Trophoblast cell (in vitro differentiated cells and primary cell): ENCODE results near the gene SNX15.
A peak's percentile ranks its signal among the peaks of the same experiment; 100 is the strongest.

Source experiments
- DNase-seq, 2 donors: peaks; one replicate each; pipeline ENCODE4 v3.0.0-alpha.2; 2016
- H2AFZ ChIP-seq: 2 replicates; pipeline ENCODE4 v1.6.1; 2013; ENCODE audit warnings: low read length, moderate library complexity, mild to moderate bottlenecking; ENCODE audit not compliant: insufficient read depth, poor library complexity
- H2AK5ac ChIP-seq: 2 replicates; pipeline ENCODE4 v1.6.1; 2013; ENCODE audit warnings: mild to moderate bottlenecking, low read length
- H2BK120ac ChIP-seq: 2 replicates; pipeline ENCODE4 v1.6.1; 2013; ENCODE audit warnings: low read length, mild to moderate bottlenecking, moderate library complexity; ENCODE audit not compliant: insufficient read depth, poor library complexity
- H2BK12ac ChIP-seq: 2 replicates; pipeline ENCODE4 v1.6.1; 2013; ENCODE audit warnings: mild to moderate bottlenecking, low read length, moderate library complexity
- H2BK5ac ChIP-seq: 2 replicates; pipeline ENCODE4 v1.6.1; 2013; ENCODE audit warnings: low read length, low read depth, moderate library complexity, mild to moderate bottlenecking; ENCODE audit not compliant: poor library complexity
- H3K14ac ChIP-seq: 2 replicates; pipeline ENCODE4 v1.6.1; 2013; ENCODE audit warnings: mild to moderate bottlenecking, low read length
- H3K18ac ChIP-seq: 2 replicates; pipeline ENCODE4 v1.6.1; 2013; ENCODE audit warnings: mild to moderate bottlenecking, low read length
- H3K23ac ChIP-seq: 2 replicates; pipeline ENCODE4 v1.6.1; 2013; ENCODE audit warnings: low read length
- H3K27ac ChIP-seq: 2 replicates; pipeline ENCODE4 v1.5.1; 2013; ENCODE audit warnings: low read depth, mild to moderate bottlenecking, inconsistent platforms, low read length, moderate library complexity
- H3K27me3 ChIP-seq: 2 replicates; pipeline ENCODE4 v1.6.1; 2013; ENCODE audit warnings: inconsistent platforms, mild to moderate bottlenecking, low read length, moderate library complexity; ENCODE audit not compliant: insufficient read depth
- H3K36me3 ChIP-seq, 2 experiments: 1 replicate in 1 of 2; 2 replicates in 1 of 2; pipeline ENCODE4 v1.6.1; 2013; ENCODE audit warnings: low read length in 2 of 2, mild to moderate bottlenecking in 2 of 2, moderate library complexity in 1 of 2; ENCODE audit not compliant: insufficient read depth in 2 of 2, control insufficient read depth in 1 of 2
- H3K4ac ChIP-seq: 2 replicates; pipeline ENCODE4 v1.6.1; 2013; ENCODE audit warnings: low read depth, mild to moderate bottlenecking, low read length, moderate library complexity
- H3K4me1 ChIP-seq, 2 experiments: 1 replicate in 1 of 2; 2 replicates in 1 of 2; pipeline ENCODE4 v1.6.1; 2013; ENCODE audit warnings: low read length in 2 of 2, mild to moderate bottlenecking in 2 of 2, moderate library complexity in 1 of 2; ENCODE audit not compliant: insufficient read depth in 2 of 2, control insufficient read depth in 1 of 2
- H3K4me2 ChIP-seq: 2 replicates; pipeline ENCODE4 v1.6.1; 2013; ENCODE audit warnings: inconsistent platforms, mild to moderate bottlenecking, low read length, moderate library complexity
- H3K4me3 ChIP-seq: 2 replicates; pipeline ENCODE4 v1.5.1; 2013; ENCODE audit warnings: mild to moderate bottlenecking, low read depth, low read length, inconsistent platforms
- H3K79me1 ChIP-seq: one replicate; pipeline ENCODE4 v1.6.1; 2013; ENCODE audit warnings: low read length
- H3K79me2 ChIP-seq: 2 replicates; pipeline ENCODE4 v1.6.1; 2013; ENCODE audit warnings: low read length, mild to moderate bottlenecking; ENCODE audit not compliant: control insufficient read depth, insufficient read depth, poor library complexity
- H3K9ac ChIP-seq: 2 replicates; pipeline ENCODE4 v1.6.1; 2013; ENCODE audit warnings: mild to moderate bottlenecking, low read length
- H3K9me3 ChIP-seq: 2 replicates; pipeline ENCODE4 v1.6.1; 2013; ENCODE audit warnings: low read depth, mild to moderate bottlenecking, control low read depth, inconsistent platforms, low read length; ENCODE audit not compliant: insufficient read depth
- H4K12ac ChIP-seq: 2 replicates; pipeline ENCODE4 v1.6.1; 2013; ENCODE audit warnings: low read depth, mild to moderate bottlenecking, low read length, moderate library complexity
- H4K8ac ChIP-seq: 2 replicates; pipeline ENCODE4 v1.6.1; 2013; ENCODE audit warnings: low read depth, mild to moderate bottlenecking, low read length, moderate library complexity
- H4K91ac ChIP-seq: one replicate; pipeline ENCODE4 v1.6.1; 2013; ENCODE audit warnings: low read depth, mild to moderate bottlenecking, low read length, moderate library complexity
- WGBS: extraction: QIAGEN DNeasy Blood & Tissue Kit; methylation state at CpG from one replicate; pipeline ENCODE4 v1.1.7; 2013; ENCODE audit warnings: missing lambda C conversion rate; ENCODE audit not compliant: insufficient read length, insufficient coverage; ENCODE audit errors: extremely low coverage; 5-methylcytosine and 5-hydroxymethylcytosine counted together

SNX15 gene

GRCh38 chr11:65013130-65013887, 13.9 kb upstream of the SNX15 start:
- Histone ChIP-seq H4K12ac (peak overlapping the region; percentile 100), H3K27me3 (no peaks in the 10 kb centered on the region), H3K4ac (peak overlapping the region; percentile 94), H3K36me3 (peaks cover 4 to 5% of the 10 kb centered on the region in 2 experiments), H3K14ac (peak overlapping the region; percentile 100), H4K91ac (peak overlapping the region; percentile 98), H3K4me1 (peaks cover 4 to 6% of the 10 kb centered on the region in 2 experiments), H3K27ac (peak overlapping the region; percentile 94), H3K79me2 (peaks cover 9% of the 10 kb centered on the region), H3K4me3 (peak overlapping the region; percentile 82), H3K18ac (peak overlapping the region; percentile 99), H3K79me1 (peaks cover 8% of the 10 kb centered on the region), H2AFZ (peak overlapping the region; percentile 100), H3K23ac (no peak overlapping the region), H3K9ac (peak overlapping the region; percentile 78), H3K4me2 (peak overlapping the region; percentile 87), H2BK5ac (peak overlapping the region; percentile 86), H4K8ac (peak overlapping the region; percentile 100), H2BK120ac (peak overlapping the region; percentile 97), H3K9me3 (no peaks in the 10 kb centered on the region), H2BK12ac (peak overlapping the region; percentile 79), H2AK5ac (peak overlapping the region; percentile 88)
- DNase-seq: peak; percentile 87 to 92
- no CpG with 5 or more reads among the region's 22 CpGs for WGBS

- H3K9ac ChIP-seq: peak within 1 kb of the TSS; percentile 79
- H2BK5ac ChIP-seq: peak within 1 kb of the TSS; percentile 86
- peak within 1 kb of the TSS; percentile 100 for H3K14ac ChIP-seq
- peak within 1 kb of the TSS; percentile 99 for H3K18ac ChIP-seq
- DNase-seq: peak; percentile 77 to 86
- H3K4me2 ChIP-seq: peak within 1 kb of the TSS; percentile 87
- peak within 1 kb of the TSS; percentile 88 for H2AK5ac ChIP-seq
- peak within 1 kb of the TSS; percentile 82 for H3K4me3 ChIP-seq
- H4K12ac ChIP-seq: peak within 1 kb of the TSS; percentile 100
- peak within 1 kb of the TSS; percentile 100 for H4K8ac ChIP-seq
- H3K27ac ChIP-seq: peak within 1 kb of the TSS; percentile 94
- no peak within 1 kb of the TSS for H3K23ac ChIP-seq
- no peaks in the 10 kb centered on the region for H3K27me3 ChIP-seq
- peaks cover 9 to 12% of the 10 kb centered on the region in 2 experiments for H3K36me3 ChIP-seq
- H3K79me2 ChIP-seq: peaks cover 9% of the 10 kb centered on the region
- H3K79me1 ChIP-seq: peaks cover 8% of the 10 kb centered on the region
- peaks cover 4 to 6% of the 10 kb centered on the region in 2 experiments for H3K4me1 ChIP-seq
- peak within 1 kb of the TSS; percentile 98 for H4K91ac ChIP-seq
- peak within 1 kb of the TSS; percentile 79 for H2BK12ac ChIP-seq
- H3K4ac ChIP-seq: peak within 1 kb of the TSS; percentile 94
- no peaks in the 10 kb centered on the region for H3K9me3 ChIP-seq
- no CpG with 5 or more reads among the region's 96 CpGs for WGBS
- H2BK120ac ChIP-seq: peak within 1 kb of the TSS; percentile 97
- peak within 1 kb of the TSS; percentile 100 for H2AFZ ChIP-seq
Observed at GRCh38 chr11:65013888-65014725, 13.1 kb upstream of the SNX15 start, which contains the start of gene ARL2. Gene ARL2 (plus strand): TSS chr11:65014160. CDS start chr11:65014208, 48 bp downstream.

- no peak overlapping the region for H3K23ac ChIP-seq
Observed at GRCh38 chr11:65014726-65015227, 12.5 kb upstream of the SNX15 start.

GRCh38 chr11:65016705-65017104, 10.5 kb upstream of the SNX15 start:
- no CpG with 5 or more reads among the region's 4 CpGs for WGBS
- no peak overlapping the region for H3K4me3 ChIP-seq

More at GRCh38 chr11:65014726-65015227, 12.5 kb upstream of the SNX15 start:
- peak overlapping the region; percentile 82 for H3K4me3 ChIP-seq
- H3K4me1 ChIP-seq: peaks cover 4 to 6% of the 10 kb centered on the region in 2 experiments
- H3K9ac ChIP-seq: peak overlapping the region; percentile 71
- peak overlapping the region; percentile 87 for H3K4me2 ChIP-seq
- no peak overlapping the region for H2AFZ ChIP-seq
- peak overlapping the region; percentile 100 for H4K8ac ChIP-seq
- peaks cover 8% of the 10 kb centered on the region for H3K79me1 ChIP-seq
- H3K18ac ChIP-seq: peak overlapping the region; percentile 48
- peaks cover 9% of the 10 kb centered on the region for H3K79me2 ChIP-seq
- H3K4ac ChIP-seq: peak overlapping the region; percentile 13
- H3K14ac ChIP-seq: peak overlapping the region; percentile 50
- H2BK12ac ChIP-seq: no peak overlapping the region
- H3K36me3 ChIP-seq: peaks cover 11 to 12% of the 10 kb centered on the region in 2 experiments
- H2AK5ac ChIP-seq: no peak overlapping the region
- peak overlapping the region; percentile 25 for H2BK5ac ChIP-seq
- peak; percentile 15 to 46 for DNase-seq
- H4K12ac ChIP-seq: peak overlapping the region; percentile 57
- no peak overlapping the region for H2BK120ac ChIP-seq
- H3K27me3 ChIP-seq: no peaks in the 10 kb centered on the region
- WGBS: no CpG with 5 or more reads among the region's 23 CpGs
- H3K27ac ChIP-seq: peak overlapping the region; percentile 94
- H4K91ac ChIP-seq: peak overlapping the region; percentile 67
- no peaks in the 10 kb centered on the region for H3K9me3 ChIP-seq

More at GRCh38 chr11:65016705-65017104, 10.5 kb upstream of the SNX15 start:
- no peak overlapping the region for H3K27ac ChIP-seq
- no peak overlapping the region for H4K91ac ChIP-seq
- H2BK12ac ChIP-seq: no peak overlapping the region
- peaks cover 8% of the 10 kb centered on the region for H3K79me1 ChIP-seq
- H4K12ac ChIP-seq: no peak overlapping the region
- H3K27me3 ChIP-seq: no peaks in the 10 kb centered on the region
- no peak overlapping the region for H2AK5ac ChIP-seq
- H3K9ac ChIP-seq: no peak overlapping the region
- H3K4ac ChIP-seq: no peak overlapping the region
- no peak overlapping the region for H3K4me2 ChIP-seq
- H3K9me3 ChIP-seq: no peaks in the 10 kb centered on the region
- H3K18ac ChIP-seq: no peak overlapping the region
- no peak overlapping the region for H3K23ac ChIP-seq
- H3K36me3 ChIP-seq: peaks cover 16 to 24% of the 10 kb centered on the region in 2 experiments
- peaks cover 9% of the 10 kb centered on the region for H3K79me2 ChIP-seq
- H3K14ac ChIP-seq: no peak overlapping the region
- peaks cover 4 to 6% of the 10 kb centered on the region in 2 experiments for H3K4me1 ChIP-seq
- H2BK5ac ChIP-seq: no peak overlapping the region
- no peak overlapping the region for H4K8ac ChIP-seq
- no peak overlapping the region for H2AFZ ChIP-seq
- H2BK120ac ChIP-seq: no peak overlapping the region
- no peak for DNase-seq
